ENCODE results near the gene ATMIN. TPM values are rescaled to one million over a fixed set of nuclear protein-coding genes. Genes with fewer than 3 reads are reported as not detected.
A peak's percentile ranks its signal among the peaks of the same experiment; 100 is the strongest.

The ATMIN gene
- total RNA-seq, 1 donor from 2014 or later, result 32.3 TPM

DNA sequence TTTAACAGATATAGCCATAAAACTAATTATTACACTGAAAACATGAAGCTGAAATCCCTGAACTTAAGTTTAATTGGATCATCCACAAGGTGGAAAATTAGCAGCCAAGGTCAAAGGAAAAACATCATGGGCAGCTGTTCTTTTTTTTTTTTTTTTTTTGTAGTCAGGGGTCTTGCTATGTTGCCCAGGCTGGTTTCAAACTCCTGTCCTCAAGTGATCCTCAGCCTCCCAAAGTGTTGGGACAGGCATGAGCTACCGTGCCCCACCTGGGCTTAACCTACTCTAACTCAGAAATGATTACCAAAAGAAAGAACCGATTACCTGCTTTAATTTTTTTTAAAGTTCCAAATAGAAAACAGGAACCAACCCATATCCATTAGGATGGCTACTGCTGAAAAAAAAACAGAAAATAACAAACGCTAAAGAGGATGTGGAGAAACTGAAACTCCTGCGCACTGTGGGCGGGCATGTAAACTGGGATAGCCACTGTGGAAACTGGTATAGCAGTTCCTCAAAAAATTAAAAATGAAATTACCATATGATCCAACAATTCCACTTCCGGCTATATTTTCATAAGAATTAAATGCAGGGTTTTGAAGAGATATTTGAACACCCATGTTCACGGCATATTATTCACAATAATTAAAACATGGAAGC is 37.5 kb upstream of the ATMIN start:
- no peaks in the 10 kb centered on the region for H3K27me3 Mint-ChIP-seq (ENCODE audit: insufficient read depth)
- peaks cover 41% of the 10 kb centered on the region for H3K36me3 Mint-ChIP-seq (ENCODE audit: low read depth)
- H3K27ac Mint-ChIP-seq, result no peak overlapping the region
- peak overlapping the region; percentile 45 for H3K4me3 Mint-ChIP-seq
- H3K4me1 Mint-ChIP-seq (ENCODE audit: low read depth), result peaks cover 68% of the 10 kb centered on the region
- no peaks in the 10 kb centered on the region for H3K9me3 Mint-ChIP-seq
- intact Hi-C loops (cut with micrococcal nuclease), result loop anchor here (2.0 kb wide), 1 partner anchor 15 kb away; no protein-coding TSS in a partner anchor
- no peak for DNase-seq (ENCODE audit: low spot score)

DNA sequence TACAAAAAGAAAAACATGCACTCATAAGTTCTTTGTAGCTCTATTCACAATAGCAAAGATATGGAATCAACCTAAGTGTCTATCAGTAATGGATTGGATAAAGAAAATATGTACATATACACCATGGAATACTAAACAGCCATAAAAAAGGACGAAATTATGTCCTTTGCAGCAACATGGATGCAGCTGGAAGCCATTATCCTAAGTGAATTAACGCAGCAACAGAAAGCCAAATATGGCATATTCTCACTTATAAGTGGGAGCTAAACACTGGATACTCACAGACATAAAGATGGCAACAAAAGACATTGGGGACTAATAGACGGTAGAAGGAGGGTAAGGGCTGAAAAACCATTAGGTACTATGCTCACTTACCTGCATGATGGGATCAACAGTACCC is 34.8 kb upstream of the ATMIN start:
- Mint-ChIP-seq H3K4me1 (ENCODE audit: low read depth) (peaks cover 74% of the 10 kb centered on the region), H3K27me3 (ENCODE audit: insufficient read depth) (no peaks in the 10 kb centered on the region), H3K27ac (no peak overlapping the region), H3K4me3 (no peak overlapping the region), H3K36me3 (ENCODE audit: low read depth) (peaks cover 31% of the 10 kb centered on the region), H3K9me3 (no peaks in the 10 kb centered on the region)
- DNase-seq (ENCODE audit: low spot score), result no peak
- intact Hi-C loops (cut with micrococcal nuclease), result loop anchor here (5.0 to 10.0 kb wide), 2 partner anchors 464 to 734 kb away; no protein-coding TSS in a partner anchor

DNA sequence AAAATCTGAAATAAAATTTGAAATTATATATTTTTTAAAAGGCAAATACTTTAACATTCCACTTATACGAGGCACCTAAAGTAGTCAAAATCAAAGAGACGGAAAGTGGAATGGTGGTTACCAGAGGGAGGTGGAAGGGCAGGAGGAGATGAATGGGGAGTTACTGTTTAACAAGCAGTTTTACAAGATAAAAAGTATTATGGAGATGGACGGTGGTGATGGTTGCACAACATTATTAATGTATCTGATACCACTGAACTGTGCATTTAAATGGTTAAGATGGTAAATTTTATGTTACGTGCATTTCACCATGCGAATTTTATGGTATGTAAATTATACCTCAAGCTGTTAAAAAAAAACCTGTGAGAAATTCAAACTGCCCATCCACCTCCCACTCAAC is 34.3 kb upstream of the ATMIN start:
- Mint-ChIP-seq H3K4me1 (ENCODE audit: low read depth) (peaks cover 74% of the 10 kb centered on the region), H3K27ac (no peak overlapping the region), H3K9me3 (no peaks in the 10 kb centered on the region), H3K27me3 (ENCODE audit: insufficient read depth) (no peaks in the 10 kb centered on the region), H3K36me3 (ENCODE audit: low read depth) (peaks cover 31% of the 10 kb centered on the region), H3K4me3 (no peak overlapping the region)
- no peak for DNase-seq (ENCODE audit: low spot score)
- intact Hi-C loops (cut with micrococcal nuclease), result loop anchor here (5.0 to 10.0 kb wide), 2 partner anchors 464 to 733 kb away; no protein-coding TSS in a partner anchor

DNA sequence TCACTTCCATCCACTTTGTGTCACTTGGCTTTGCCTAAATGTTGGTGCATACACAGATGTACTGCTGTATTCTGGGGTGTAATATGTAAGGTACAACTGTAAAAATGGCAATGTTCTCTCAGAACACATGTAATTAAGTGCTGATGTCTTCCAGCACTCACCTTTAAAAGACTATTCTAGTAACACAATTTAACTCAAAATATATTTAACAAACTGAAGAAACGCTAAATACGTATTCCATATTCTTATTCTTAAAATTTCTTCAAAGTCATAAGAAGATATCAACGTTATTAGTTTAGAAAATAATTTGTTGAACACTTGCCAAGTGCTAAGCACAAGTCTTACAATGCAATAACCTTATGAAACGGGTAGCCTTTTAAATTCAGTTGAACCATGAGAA is 32.6 kb upstream of the ATMIN start:
- H3K4me3 Mint-ChIP-seq, result peak overlapping the region; percentile 100
- intact Hi-C loops (cut with micrococcal nuclease), result loop anchor here (1.0 to 10.0 kb wide), 3 partner anchors 423 to 732 kb away; no protein-coding TSS in a partner anchor
- no peak for DNase-seq (ENCODE audit: low spot score)
- peak overlapping the region; percentile 93 for H3K27ac Mint-ChIP-seq
- peaks cover 2% of the 10 kb centered on the region for H3K27me3 Mint-ChIP-seq (ENCODE audit: insufficient read depth)
- peaks cover 64% of the 10 kb centered on the region for H3K4me1 Mint-ChIP-seq (ENCODE audit: low read depth)
- no peaks in the 10 kb centered on the region for H3K9me3 Mint-ChIP-seq
- H3K36me3 Mint-ChIP-seq (ENCODE audit: low read depth), result peaks cover 29% of the 10 kb centered on the region

DNA sequence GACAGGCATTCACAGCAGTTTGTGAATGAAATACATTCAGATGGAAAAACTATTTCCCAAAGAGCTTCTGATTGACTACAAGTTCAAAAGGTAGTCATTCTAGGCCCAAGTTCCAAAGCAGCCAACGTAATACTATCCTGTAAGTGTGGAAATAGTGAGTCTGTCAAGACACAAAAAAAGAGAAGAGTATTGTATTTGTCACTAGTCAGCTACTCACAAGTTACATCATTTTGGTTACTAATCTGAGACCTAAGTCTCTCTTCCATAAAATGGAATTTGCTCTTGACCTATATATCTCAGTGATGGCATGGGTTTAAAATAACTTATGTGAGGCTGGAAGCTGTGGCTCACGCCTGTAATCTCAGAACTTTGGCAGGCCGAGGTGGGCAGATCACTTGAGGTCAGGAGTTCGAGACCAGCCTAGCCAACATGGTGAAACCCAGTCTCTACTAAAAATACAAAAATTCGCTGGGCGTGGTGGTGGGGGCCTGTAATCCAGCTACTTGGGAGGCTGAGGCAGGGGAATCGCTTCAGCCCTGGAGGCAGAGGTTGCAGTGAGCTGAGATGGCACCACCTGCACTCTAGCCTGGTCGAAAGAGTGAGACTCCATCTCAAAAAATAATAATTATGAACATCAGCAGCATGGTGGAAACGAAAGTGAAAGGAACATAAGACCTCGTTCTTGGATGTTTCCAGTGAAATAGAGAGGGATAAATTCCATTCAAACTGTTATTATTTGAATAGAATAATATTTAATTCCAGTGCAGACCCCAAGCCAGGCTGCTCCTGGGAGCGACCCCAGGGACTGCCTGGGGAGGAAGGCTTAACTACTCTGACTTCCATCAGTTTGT is 31.8 kb upstream of the ATMIN start:
- DNase-seq (ENCODE audit: low spot score), result no peak
- peaks cover 2% of the 10 kb centered on the region for H3K27me3 Mint-ChIP-seq (ENCODE audit: insufficient read depth)
- H3K4me3 Mint-ChIP-seq, result peak overlapping the region; percentile 100
- peaks cover 64% of the 10 kb centered on the region for H3K4me1 Mint-ChIP-seq (ENCODE audit: low read depth)
- H3K36me3 Mint-ChIP-seq (ENCODE audit: low read depth), result peaks cover 28% of the 10 kb centered on the region
- no peaks in the 10 kb centered on the region for H3K9me3 Mint-ChIP-seq
- intact Hi-C loops (cut with micrococcal nuclease), result loop anchor here (1.0 to 10.0 kb wide), 4 partner anchors 56 to 731 kb away; no protein-coding TSS in a partner anchor
- H3K27ac Mint-ChIP-seq, result peak overlapping the region; percentile 93

DNA sequence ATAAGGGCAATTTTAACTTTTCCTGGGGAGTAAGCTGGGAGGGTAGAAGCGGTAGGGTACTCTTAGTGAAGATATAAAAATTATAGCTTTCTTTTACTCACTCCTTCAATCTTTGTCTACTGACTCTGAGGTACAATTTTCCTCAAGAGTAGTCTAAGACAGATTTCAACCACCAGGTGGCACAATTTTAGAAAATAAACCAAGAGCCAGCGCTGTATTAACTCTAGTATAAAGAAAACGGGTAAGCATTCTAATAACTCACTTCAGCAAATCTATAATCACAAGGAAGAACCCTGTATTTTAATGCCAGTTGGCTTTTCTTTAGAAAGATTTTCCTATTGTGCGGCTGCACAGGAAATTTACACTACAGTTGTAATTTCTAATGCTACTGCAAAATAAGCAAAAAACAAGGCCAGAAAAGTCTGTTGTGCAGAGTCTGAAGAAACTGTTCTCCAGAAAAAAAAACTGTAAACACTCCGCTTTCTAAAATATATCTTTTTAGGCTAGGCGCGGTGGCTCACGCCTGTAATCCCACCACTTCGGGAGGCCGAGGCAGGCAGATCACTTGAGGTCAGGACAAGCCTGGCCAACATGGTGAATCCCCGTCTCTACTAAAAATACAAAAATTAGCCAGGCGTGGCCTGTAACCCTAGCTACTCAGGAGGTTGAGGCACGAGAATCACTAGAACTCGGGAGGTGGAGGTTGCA is 30.8 kb upstream of the ATMIN start:
- no peaks in the 10 kb centered on the region for H3K9me3 Mint-ChIP-seq
- peak overlapping the region; percentile 100 for H3K4me3 Mint-ChIP-seq
- intact Hi-C loops (cut with micrococcal nuclease), result loop anchor here (1.0 to 10.0 kb wide), 3 partner anchors 56 to 730 kb away; no protein-coding TSS in a partner anchor
- peaks cover 19% of the 10 kb centered on the region for H3K36me3 Mint-ChIP-seq (ENCODE audit: low read depth)
- H3K27me3 Mint-ChIP-seq (ENCODE audit: insufficient read depth), result peaks cover 2% of the 10 kb centered on the region
- H3K27ac Mint-ChIP-seq, result peak overlapping the region; percentile 93
- H3K4me1 Mint-ChIP-seq (ENCODE audit: low read depth), result peaks cover 62% of the 10 kb centered on the region
- peak; percentile 38 for DNase-seq (ENCODE audit: low spot score)

DNA sequence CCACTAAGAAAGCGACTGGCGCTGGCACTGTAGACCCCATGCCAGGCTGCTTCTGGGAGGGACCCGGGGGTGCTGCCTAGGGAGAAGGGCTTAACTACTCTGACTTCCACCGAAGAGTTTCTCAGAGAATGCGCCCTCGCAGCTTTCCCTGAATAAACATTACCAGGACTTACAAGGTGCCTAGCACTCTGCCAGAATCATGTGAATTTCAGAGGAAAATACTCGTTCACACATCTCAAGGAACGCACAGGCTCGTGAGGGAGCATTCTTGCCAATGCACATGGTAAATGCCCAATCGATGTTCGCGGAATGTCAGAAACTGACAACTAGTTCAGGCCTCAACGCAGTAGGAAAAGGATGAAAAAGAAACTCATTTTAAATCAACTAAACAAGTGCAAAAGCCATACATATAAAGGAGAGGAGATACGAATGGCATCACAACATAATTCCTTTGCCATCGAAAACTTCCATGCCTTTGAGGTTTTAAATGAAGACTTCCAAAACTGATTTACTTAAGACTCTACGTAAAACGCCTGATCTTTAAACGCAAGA is 30.0 kb upstream of the ATMIN start:
- Mint-ChIP-seq H3K27ac (peak overlapping the region; percentile 93), H3K9me3 (no peaks in the 10 kb centered on the region), H3K4me1 (ENCODE audit: low read depth) (peaks cover 62% of the 10 kb centered on the region), H3K4me3 (peak overlapping the region; percentile 100), H3K27me3 (ENCODE audit: insufficient read depth) (peaks cover 2% of the 10 kb centered on the region), H3K36me3 (ENCODE audit: low read depth) (peaks cover 17% of the 10 kb centered on the region)
- intact Hi-C loops (cut with micrococcal nuclease), result loop anchor here (10.0 kb wide), 1 partner anchor 729 kb away; no protein-coding TSS in a partner anchor
- DNase-seq (ENCODE audit: low spot score), result no peak

DNA sequence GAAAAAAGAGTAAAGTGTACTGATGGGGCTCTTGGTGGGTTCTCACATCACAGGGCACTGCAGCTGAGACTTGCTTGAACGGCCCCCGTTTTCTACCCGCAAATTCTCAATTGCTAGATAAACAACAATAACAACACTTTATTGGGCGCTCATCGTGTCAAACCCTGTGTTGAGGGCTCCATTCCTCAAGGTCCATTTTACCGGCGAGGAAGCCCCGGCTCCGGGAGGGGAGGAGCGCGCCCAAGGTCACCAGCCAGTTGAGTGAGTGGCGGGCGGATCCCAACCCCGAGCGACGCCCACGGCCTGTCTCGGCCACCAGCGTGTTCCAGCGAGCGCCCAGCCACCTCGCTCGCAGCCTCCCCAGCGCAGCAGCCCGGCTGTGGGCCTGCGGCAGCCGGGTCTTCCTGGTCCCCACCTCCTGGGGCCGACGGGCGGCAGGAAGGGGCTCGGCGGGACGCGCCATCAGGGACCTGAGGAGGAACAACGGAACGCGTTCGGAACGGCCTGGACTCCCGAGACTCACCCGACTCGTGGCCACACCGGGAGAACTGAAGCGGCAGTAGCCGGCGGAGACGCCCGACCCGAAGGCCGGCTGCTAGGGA is 29.3 kb upstream of the ATMIN start:
- Mint-ChIP-seq H3K27me3 (ENCODE audit: insufficient read depth) (peaks cover 2% of the 10 kb centered on the region), H3K36me3 (ENCODE audit: low read depth) (peaks cover 20% of the 10 kb centered on the region), H3K27ac (peak overlapping the region; percentile 100), H3K4me3 (peak overlapping the region; percentile 100), H3K4me1 (ENCODE audit: low read depth) (peaks cover 68% of the 10 kb centered on the region), H3K9me3 (no peaks in the 10 kb centered on the region)
- intact Hi-C loops (cut with micrococcal nuclease), result loop anchor here (10.0 kb wide), 1 partner anchor 728 kb away; no protein-coding TSS in a partner anchor
- peak; percentile 72 for DNase-seq (ENCODE audit: low spot score)

DNA sequence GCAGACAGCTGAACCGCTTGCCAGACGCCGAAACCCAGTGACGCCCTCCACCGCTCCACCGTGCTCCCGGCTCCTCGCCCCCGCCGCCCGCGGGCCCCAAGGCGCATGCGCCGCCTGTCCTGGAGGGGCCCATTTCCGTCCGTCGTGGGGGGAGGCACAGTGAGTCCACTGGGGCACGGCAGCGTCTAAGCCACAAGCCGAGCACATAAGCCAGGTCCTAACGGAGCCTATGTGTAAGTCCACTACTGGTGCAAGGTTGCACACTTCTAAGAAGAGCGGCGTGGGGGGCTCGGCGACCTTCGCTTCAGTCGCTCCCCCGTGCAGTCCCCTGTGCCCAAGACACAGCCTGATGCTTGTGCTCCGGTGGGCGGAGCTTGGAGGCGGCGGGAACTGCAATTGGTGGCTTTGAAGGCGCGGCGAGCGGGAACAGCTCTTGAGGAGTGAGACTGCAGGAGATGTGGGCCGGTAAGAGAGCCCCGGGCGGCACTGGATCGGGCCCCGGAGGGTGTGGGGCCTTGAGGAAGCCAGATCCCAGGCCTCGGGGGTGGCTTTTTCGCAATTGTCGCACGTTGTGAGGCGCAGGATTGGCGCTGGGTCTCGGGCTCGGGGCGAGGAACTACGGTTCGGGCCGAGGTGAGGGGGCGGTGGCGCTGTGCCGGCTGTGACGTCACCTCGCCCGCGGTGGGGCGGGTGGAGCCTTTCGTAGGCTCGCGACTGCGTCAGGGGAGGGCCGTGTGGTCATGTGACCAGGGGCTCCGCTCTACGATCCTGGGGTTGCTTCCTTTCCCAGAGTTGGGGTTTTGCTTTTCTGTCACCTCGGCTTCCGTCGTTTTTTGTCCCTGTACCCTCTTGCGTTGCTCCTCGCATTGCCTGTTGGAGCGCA is 28.6 kb upstream of the ATMIN start, which contains the start of the genes CENPN and CMC2:
Gene CENPN, plus strand, starts transcription at position 402 of the 883 bp plus-strand sequence. CDS start 4,726 bp downstream, outside the sequence.
Gene CMC2, minus strand, starts transcription at position 73 of the 883 bp plus-strand sequence. CDS start 9,491 bp downstream, outside the sequence.
- Mint-ChIP-seq H3K27me3 (ENCODE audit: insufficient read depth) (peaks cover 2% of the 10 kb centered on the region), H3K4me1 (ENCODE audit: low read depth) (peaks cover 61% of the 10 kb centered on the region), H3K27ac (peak within 1 kb of the TSS; percentile 100), H3K36me3 (ENCODE audit: low read depth) (peaks cover 25% of the 10 kb centered on the region), H3K4me3 (peak within 1 kb of the TSS; percentile 100), H3K9me3 (no peaks in the 10 kb centered on the region)
- peak; percentile 97 for DNase-seq (ENCODE audit: low spot score)
- intact Hi-C loops (cut with micrococcal nuclease), result loop anchor here (1.0 to 10.0 kb wide), 7 partner anchors 28 to 728 kb away; partner anchors contain the start of genes ATMIN, C16orf46, GAN and GCSH

DNA sequence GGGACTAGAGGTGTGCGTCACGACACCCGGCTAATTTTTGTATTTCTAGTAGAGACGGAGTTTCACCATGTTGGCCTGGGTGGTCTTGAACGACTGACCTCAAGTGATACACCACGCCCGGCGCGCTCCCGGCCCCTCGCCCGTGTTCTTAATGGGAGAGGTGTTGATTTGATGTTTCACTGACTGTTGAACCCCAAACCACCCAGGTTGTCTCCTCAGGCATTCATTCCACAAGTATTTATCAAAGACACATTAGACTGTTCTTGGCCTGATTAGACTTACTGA is 27.2 kb upstream of the ATMIN start:
- H3K4me3 Mint-ChIP-seq, result peak overlapping the region; percentile 100
- DNase-seq (ENCODE audit: low spot score), result no peak
- H3K4me1 Mint-ChIP-seq (ENCODE audit: low read depth), result peaks cover 49% of the 10 kb centered on the region
- no peaks in the 10 kb centered on the region for H3K9me3 Mint-ChIP-seq
- intact Hi-C loops (cut with micrococcal nuclease), result loop anchor here (10.0 kb wide), 1 partner anchor 726 kb away; no protein-coding TSS in a partner anchor
- peak overlapping the region; percentile 58 for H3K27ac Mint-ChIP-seq
- H3K36me3 Mint-ChIP-seq (ENCODE audit: low read depth), result peaks cover 25% of the 10 kb centered on the region
- H3K27me3 Mint-ChIP-seq (ENCODE audit: insufficient read depth), result peaks cover 2% of the 10 kb centered on the region

DNA sequence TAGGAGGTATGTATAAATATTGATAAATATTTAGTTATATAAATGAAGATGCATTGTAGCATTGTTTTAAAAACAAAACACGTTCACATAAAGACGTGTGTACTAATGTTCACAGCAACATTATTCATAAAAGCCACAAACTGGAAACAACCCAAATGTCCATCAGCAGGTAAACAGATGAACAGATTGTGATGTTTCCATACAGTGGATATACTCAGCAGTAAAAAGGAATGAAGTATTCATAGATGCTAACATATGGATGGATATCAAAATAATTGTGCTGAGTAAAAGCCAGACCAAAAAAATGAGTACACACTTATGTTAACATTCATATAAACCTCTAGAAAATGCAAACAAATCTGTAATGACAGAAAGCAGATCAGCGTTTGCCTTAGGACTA is 22.7 kb upstream of the ATMIN start:
- Mint-ChIP-seq H3K27ac (peak overlapping the region; percentile 19), H3K9me3 (no peaks in the 10 kb centered on the region), H3K27me3 (ENCODE audit: insufficient read depth) (no peaks in the 10 kb centered on the region), H3K36me3 (ENCODE audit: low read depth) (peaks cover 45% of the 10 kb centered on the region), H3K4me1 (ENCODE audit: low read depth) (peaks cover 25% of the 10 kb centered on the region), H3K4me3 (no peak overlapping the region)
- intact Hi-C loops (cut with micrococcal nuclease), result no loop called here
- no peak for DNase-seq (ENCODE audit: low spot score)
